Stomach (tissue), 9 donors: ENCODE results near the gene ONECUT2. TPM values are rescaled to one million over a fixed set of nuclear protein-coding genes. Genes with fewer than 3 reads are reported as not detected.
A peak's percentile ranks its signal among the peaks of the same experiment; 100 is the strongest.

ENCODE experiments used
- DNase-seq, 2 donors: peaks; one replicate each; pipeline versions ENCODE4 v3.0.0 to v3.0.0-alpha.2; 2013 to 2019
- H3K27ac ChIP-seq, 5 donors: fragments of 200-600 bp in 4 of 5; sonication (generic) in 4 of 5; one replicate each; pipeline ENCODE4 v1.5.1; 2013 to 2019; ENCODE audit warnings: mild to moderate bottlenecking in 1 of 5, moderate library complexity in 1 of 5
- H3K27me3 ChIP-seq, 3 donors: fragments of 200-600 bp; sonication (generic); one replicate each; pipeline ENCODE4 v1.5.1; 2017 to 2019; ENCODE audit warnings: mixed run types in 1 of 3
- H3K36me3 ChIP-seq, 4 donors: fragments of 200-600 bp; sonication (generic); 1 replicate in 3 of 4; 2 replicates in 1 of 4; pipeline ENCODE4 v1.5.1; 2016 to 2019
- H3K4me1 ChIP-seq, 4 donors: fragments of 200-600 bp; sonication (generic); one replicate each; pipeline ENCODE4 v1.5.1; 2016 to 2019
- H3K4me3 ChIP-seq, 4 donors: fragments of 200-600 bp; sonication (generic) in 3 of 4; one replicate each; pipeline ENCODE4 v1.5.1; 2016 to 2019; ENCODE audit warnings: mild to moderate bottlenecking in 1 of 4
- H3K9me3 ChIP-seq, 4 donors: fragments of 200-600 bp; sonication (generic); one replicate each; pipeline ENCODE4 v1.5.1; 2016 to 2019
- CTCF ChIP-seq, 7 experiments: fragments of 450-650 bp in 4 of 7; fragments of 200-600 bp in 3 of 7; sonication (generic) in 3 of 7; IDR thresholded peaks; one replicate each; pipeline ENCODE4 v1.5.1; 2016 to 2019; ENCODE audit warnings: antibody characterized with exemption in 7 of 7, control low read depth in 2 of 7, mild to moderate bottlenecking in 1 of 7
- EP300 ChIP-seq: sonication (generic); formaldehyde crosslinking; IDR thresholded peaks from one replicate; pipeline ENCODE4 v1.6.1; 2017; ENCODE audit warnings: antibody characterized with exemption
- POLR2A ChIP-seq, 4 donors: fragments of 450-650 bp; IDR thresholded peaks; one replicate each; pipeline ENCODE4 v1.6.1; 2016; ENCODE audit warnings: antibody characterized with exemption in 4 of 4, control low read depth in 2 of 4, mild to moderate bottlenecking in 1 of 4, moderate library complexity in 1 of 4
- POLR2AphosphoS5 ChIP-seq, 3 donors: sonication (generic); formaldehyde crosslinking; IDR thresholded peaks; one replicate each; pipeline ENCODE4 v1.6.1; 2016; ENCODE audit warnings: antibody characterized with exemption in 3 of 3
- WGBS, 5 donors: extraction: QIAGEN DNeasy Blood & Tissue Kit in 3 of 5; methylation state at CpG; one replicate each; pipeline versions ENCODE4 v1.1.5 to v1.1.7; 2013 to 2018; 5-methylcytosine and 5-hydroxymethylcytosine counted together
- intact Hi-C: fragments of 100-400 bp; cut with DNase I; formaldehyde crosslinking; loops from one replicate; pipeline ENCODE4 v1.15.1; 2023; ENCODE audit warnings: low total_unique reads
- polyA plus RNA-seq, 3 donors: library from polyadenylated mRNA; stranded (reverse); fragments of 200-250 nt; gene quantifications; one replicate each; pipeline ENCODE4 v1.2.3, GENCODE V29; 2013
- total RNA-seq, 5 donors: library from RNA; depleted of rRNA; stranded (reverse); fragments of >200 nt; gene quantifications; one replicate each; pipeline versions ENCODE4 v1.1.0 to v1.2.3, GENCODE V29; 2014 to 2016
- donor health status: healthy with polysubstance abuse.
- donor health status: Bipolar disorder and iron deficiency.
- donor health status: healthy.

Gene ONECUT2
- total and polyA plus RNA-seq, 8 donors, result under 0.01 to 0.37 (median 0.07) TPM; not detected in 4

DNA sequence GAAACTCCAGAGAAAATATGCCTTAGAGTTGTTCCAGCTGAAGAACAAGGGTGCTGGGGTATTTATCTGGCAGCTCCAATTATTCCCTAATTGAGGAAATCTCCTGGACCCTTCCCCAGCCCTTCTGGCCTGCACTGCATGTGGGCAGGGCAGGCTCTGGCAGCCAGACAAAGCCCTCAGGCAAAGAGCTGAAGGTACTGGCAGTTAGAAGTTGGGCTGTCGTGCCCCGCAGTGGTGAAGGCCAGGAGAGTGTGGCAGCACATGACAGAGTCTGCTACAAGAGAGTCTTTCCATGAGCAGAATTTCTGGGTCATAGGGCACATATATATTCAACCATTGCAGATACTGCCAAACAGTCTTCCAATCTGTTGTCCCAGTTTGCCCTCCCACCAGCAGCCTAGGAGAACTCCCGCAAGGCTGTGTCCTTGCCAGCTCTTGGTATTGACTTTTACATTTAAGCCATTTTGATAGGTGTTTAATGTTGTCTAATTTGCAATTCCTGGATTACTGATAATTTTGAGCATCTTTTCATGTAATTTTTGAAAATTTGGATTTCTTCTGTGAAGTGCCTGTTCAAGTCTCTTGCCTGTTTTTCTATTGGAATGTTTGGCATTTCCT lies 26.6 kb downstream of the ONECUT2 start:
- no peak for DNase-seq
- H3K4me3 ChIP-seq, result no peak overlapping the region
- TF ChIP-seq POLR2AphosphoS5 (IDR thresholded peaks at IDR 0.05), result no peak
- no peak for TF ChIP-seq CTCF (IDR thresholded peaks at IDR 0.05)
- no peak for TF ChIP-seq POLR2A (IDR thresholded peaks at IDR 0.05)
- 82 to 97% (median 96%) methylated on average over 3 of the region's 3 CpGs for WGBS, 5 donors
- peaks cover 4 to 12% (median 8%) of the 10 kb centered on the region in 4 donors for H3K4me1 ChIP-seq
- H3K36me3 ChIP-seq, result no peaks in the 10 kb centered on the region
- intact Hi-C loops, result no loop called here
- H3K27me3 ChIP-seq, result peaks cover 0 to 6% (median 0%) of the 10 kb centered on the region in 3 donors
- no peaks in the 10 kb centered on the region for H3K9me3 ChIP-seq
- no peak overlapping the region for H3K27ac ChIP-seq

DNA sequence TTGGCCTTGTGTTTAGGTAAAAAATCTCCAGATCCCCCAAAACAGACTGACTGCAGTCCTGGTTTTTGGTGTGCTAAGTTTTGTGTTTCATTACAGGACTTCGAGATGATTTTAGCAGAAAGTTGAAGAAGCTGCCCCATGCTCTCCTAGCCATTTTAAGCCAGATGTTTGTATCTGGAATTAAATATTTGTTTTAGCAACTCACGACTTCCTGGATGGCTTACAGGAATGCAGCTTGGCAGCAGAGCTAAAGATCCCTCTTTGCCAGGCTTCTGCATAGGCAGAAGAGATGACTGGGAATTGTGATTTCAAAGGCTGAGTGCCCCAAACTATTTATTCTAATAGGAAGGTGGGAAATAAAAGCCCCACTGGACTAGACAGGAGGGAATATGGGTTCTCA lies 31.1 kb downstream of the ONECUT2 start:
- Histone ChIP-seq H3K4me1 (peaks cover 4 to 14% (median 10%) of the 10 kb centered on the region in 4 donors), H3K27ac (no peak overlapping the region), H3K9me3 (no peaks in the 10 kb centered on the region), H3K36me3 (no peaks in the 10 kb centered on the region), H3K4me3 (no peak overlapping the region), H3K27me3 (peaks cover 0 to 6% (median 0%) of the 10 kb centered on the region in 3 donors)
- 5 to 22% (median 16%) methylated on average over 2 of the region's 2 CpGs for WGBS, 5 donors
- intact Hi-C loops, result no loop called here
- peak in 1 of 2 donors; percentile 31 for DNase-seq
- TF ChIP-seq CTCF (IDR thresholded peaks at IDR 0.05) (no peak), POLR2A (IDR thresholded peaks at IDR 0.05) (no peak), EP300 (no peak), POLR2AphosphoS5 (IDR thresholded peaks at IDR 0.05) (no peak)

GRCh38 chr18:57466745-57467409 lies 31.7 kb downstream of the ONECUT2 start:
- no peaks in the 10 kb centered on the region for H3K9me3 ChIP-seq
- peak in 1 of 2 donors; percentile 26 for DNase-seq
- no peaks in the 10 kb centered on the region for H3K36me3 ChIP-seq
- H3K27me3 ChIP-seq, result peaks cover 0 to 6% (median 0%) of the 10 kb centered on the region in 3 donors
- no peak overlapping the region for H3K4me3 ChIP-seq
- intact Hi-C loops, result no loop called here
- 57 to 72% (median 69%) methylated on average over 10 of the region's 10 CpGs for WGBS, 5 donors
- H3K4me1 ChIP-seq, result peaks cover 4 to 14% (median 10%) of the 10 kb centered on the region in 4 donors
- TF ChIP-seq POLR2AphosphoS5 (IDR thresholded peaks at IDR 0.05) (no peak), POLR2A (IDR thresholded peaks at IDR 0.05) (no peak), EP300 (no peak), CTCF (IDR thresholded peaks at IDR 0.05) (no peak)
- H3K27ac ChIP-seq, result no peak overlapping the region

DNA sequence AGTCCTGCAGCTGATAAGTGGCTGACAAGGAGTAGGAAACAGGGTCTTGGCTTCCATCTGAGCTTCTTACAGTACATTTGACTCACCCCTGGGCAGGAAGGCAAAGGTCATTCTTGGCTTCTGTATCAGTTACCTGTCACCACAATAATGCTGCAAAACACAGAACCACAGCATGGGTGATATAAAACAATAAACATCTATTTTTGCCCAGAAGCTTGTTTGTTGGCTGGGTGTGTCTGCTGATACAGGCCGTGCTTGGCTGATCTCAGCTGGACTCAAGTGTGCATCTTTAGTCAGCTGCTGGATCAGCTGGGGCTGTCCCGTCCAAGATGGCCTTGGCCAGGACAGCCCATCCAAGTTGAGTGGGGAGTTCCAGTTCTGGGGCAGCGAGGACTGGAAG lies 34.7 kb downstream of the ONECUT2 start:
- Histone ChIP-seq H3K36me3 (no peaks in the 10 kb centered on the region), H3K27me3 (peaks cover 0 to 6% (median 0%) of the 10 kb centered on the region in 3 donors), H3K9me3 (no peaks in the 10 kb centered on the region), H3K27ac (no peak overlapping the region), H3K4me1 (peaks cover 4 to 14% (median 10%) of the 10 kb centered on the region in 4 donors), H3K4me3 (no peak overlapping the region)
- WGBS, 5 donors, result 30 to 61% (median 37%) methylated on average over 3 of the region's 3 CpGs
- intact Hi-C loops, result no loop called here
- TF ChIP-seq POLR2A (IDR thresholded peaks at IDR 0.05) (no peak), CTCF (IDR thresholded peaks at IDR 0.05) (no peak), POLR2AphosphoS5 (IDR thresholded peaks at IDR 0.05) (no peak), EP300 (no peak)
- DNase-seq, result no peak
